Parathyroid adenoma (tissue), 2 donors: Measurements from ENCODE around the gene ZNF462.

Source experiments
- H2AFZ ChIP-seq: fragments of 300-600 bp; sonication (generic); one replicate; pipeline ENCODE4 v1.7.0; 2017; ENCODE audit warnings: antibody characterized with exemption, mild to moderate bottlenecking
- H3K27ac ChIP-seq: fragments of 300-600 bp; sonication (generic); one replicate; pipeline ENCODE4 v1.7.0; 2017
- H3K27me3 ChIP-seq: fragments of 300-600 bp; sonication (generic); one replicate; pipeline ENCODE4 v1.7.0; 2017; ENCODE audit warnings: low read length; ENCODE audit not compliant: control insufficient read depth, insufficient read depth
- H3K36me3 ChIP-seq: fragments of 300-600 bp; sonication (generic); one replicate; pipeline ENCODE4 v1.7.0; 2017; ENCODE audit warnings: low read length; ENCODE audit not compliant: control insufficient read depth, insufficient read depth
- H3K4me1 ChIP-seq: fragments of 300-600 bp; sonication (generic); one replicate; pipeline ENCODE4 v1.7.0; 2017; ENCODE audit warnings: control low read depth
- H3K4me2 ChIP-seq: fragments of 300-600 bp; sonication (generic); one replicate; pipeline ENCODE4 v1.7.0; 2017; ENCODE audit warnings: low read length
- H3K4me3 ChIP-seq: fragments of 300-600 bp; sonication (generic); one replicate; pipeline ENCODE4 v1.7.0; 2017; ENCODE audit warnings: low read depth, low read length
- H3K79me2 ChIP-seq: fragments of 300-600 bp; sonication (generic); one replicate; pipeline ENCODE4 v1.7.0; 2017; ENCODE audit warnings: control low read depth
- H3K9ac ChIP-seq: fragments of 300-600 bp; sonication (generic); one replicate; pipeline ENCODE4 v1.7.0; 2017; ENCODE audit warnings: mild to moderate bottlenecking
- H3K9me3 ChIP-seq: fragments of 300-600 bp; sonication (generic); one replicate; pipeline ENCODE4 v1.7.0; 2017; ENCODE audit warnings: low read length; ENCODE audit not compliant: control insufficient read depth
- CTCF ChIP-seq: fragments of 300-600 bp; sonication (generic); IDR thresholded peaks from one replicate; pipeline ENCODE4 v1.7.0; 2017; ENCODE audit warnings: antibody characterized with exemption, mild to moderate bottlenecking
- donor health status: primary hyperparathyroidism.

The ZNF462 gene

GRCh38 chr9:106828070-106828469 lies 34.9 kb upstream of the ZNF462 start:
- Histone ChIP-seq H3K4me1 (no peaks in the 10 kb centered on the region), H3K79me2 (no peaks in the 10 kb centered on the region), H2AFZ (no peak overlapping the region), H3K27me3 (no peaks in the 10 kb centered on the region), H3K9me3 (no peaks in the 10 kb centered on the region), H3K27ac (no peak overlapping the region), H3K9ac (no peak overlapping the region), H3K36me3 (no peaks in the 10 kb centered on the region), H3K4me3 (no peak overlapping the region), H3K4me2 (no peak overlapping the region)
- TF ChIP-seq CTCF, result no peak

GRCh38 chr9:106828965-106829364 lies 34.0 kb upstream of the ZNF462 start:
- no peak for TF ChIP-seq CTCF
- Histone ChIP-seq H3K9ac (no peak overlapping the region), H3K4me1 (no peaks in the 10 kb centered on the region), H3K27me3 (no peaks in the 10 kb centered on the region), H3K4me3 (no peak overlapping the region), H3K79me2 (no peaks in the 10 kb centered on the region), H2AFZ (no peak overlapping the region), H3K9me3 (no peaks in the 10 kb centered on the region), H3K36me3 (no peaks in the 10 kb centered on the region), H3K27ac (no peak overlapping the region), H3K4me2 (no peak overlapping the region)

- no peaks in the 10 kb centered on the region for H3K4me1 ChIP-seq
Measured at GRCh38 chr9:106829666-106830408, 33.1 kb upstream of the ZNF462 start.

GRCh38 chr9:106830527-106831150 lies 32.3 kb upstream of the ZNF462 start:
- H3K4me2 ChIP-seq, result peak overlapping the region; percentile 37
- H3K27ac ChIP-seq, result no peak overlapping the region
- no peaks in the 10 kb centered on the region for H3K9me3 ChIP-seq
- H2AFZ ChIP-seq, result peak overlapping the region; percentile 38
- no peaks in the 10 kb centered on the region for H3K79me2 ChIP-seq
- H3K4me3 ChIP-seq, result no peak overlapping the region
- H3K27me3 ChIP-seq, result no peaks in the 10 kb centered on the region
- no peak overlapping the region for H3K9ac ChIP-seq
- no peaks in the 10 kb centered on the region for H3K36me3 ChIP-seq
- TF ChIP-seq CTCF, result no peak
- H3K4me1 ChIP-seq, result no peaks in the 10 kb centered on the region

More at GRCh38 chr9:106829666-106830408, 33.1 kb upstream of the ZNF462 start:
- H3K27me3 ChIP-seq, result no peaks in the 10 kb centered on the region
- no peaks in the 10 kb centered on the region for H3K79me2 ChIP-seq
- H3K36me3 ChIP-seq, result no peaks in the 10 kb centered on the region
- no peaks in the 10 kb centered on the region for H3K9me3 ChIP-seq
- no peak overlapping the region for H3K27ac ChIP-seq
- H3K4me3 ChIP-seq, result no peak overlapping the region
- no peak for TF ChIP-seq CTCF
- no peak overlapping the region for H2AFZ ChIP-seq
- no peak overlapping the region for H3K9ac ChIP-seq
- H3K4me2 ChIP-seq, result no peak overlapping the region
